Measurements from ENCODE around the gene FAM131B. TPM values are rescaled to one million over a fixed set of nuclear protein-coding genes. Genes with fewer than 3 reads are reported as not detected.

FAM131B gene
- total RNA-seq, 1 donor from 2014 or later = 15.5 TPM

DNA sequence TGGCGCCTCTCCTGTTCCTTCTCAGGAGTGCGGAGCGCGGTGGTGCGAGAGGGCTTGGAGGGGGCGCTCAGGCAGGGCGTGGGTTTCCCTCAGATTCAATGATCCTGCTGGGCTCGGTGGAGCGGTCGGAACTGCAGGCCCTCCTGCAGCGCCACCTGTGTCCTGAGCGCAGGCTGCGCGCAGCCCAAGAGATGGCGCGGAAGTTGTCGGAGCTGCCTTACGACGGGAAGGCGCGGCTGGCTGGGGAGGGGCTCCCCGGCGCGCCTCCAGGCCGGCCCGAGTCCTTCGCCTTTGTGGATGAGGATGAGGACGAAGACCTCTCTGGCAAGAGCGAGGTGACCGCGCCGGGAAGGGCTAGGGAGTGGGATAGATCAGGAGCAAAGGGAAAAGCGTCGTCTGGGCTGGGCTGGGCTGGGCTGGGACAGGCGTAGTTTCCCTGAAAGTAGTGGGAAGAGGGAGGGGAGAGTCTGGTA lies 17.0 kb downstream of the FAM131B start:
- Mint-ChIP-seq H3K4me1 (peaks cover 15% of the 10 kb centered on the region), H3K36me3 (ENCODE audit: low read depth) (no peaks in the 10 kb centered on the region), H3K27me3 (ENCODE audit: low read depth) (peaks cover 21% of the 10 kb centered on the region), H3K27ac (ENCODE audit: unreplicated experiment) (no peak overlapping the region), H3K9me3 (no peaks in the 10 kb centered on the region), H3K4me3 (peak overlapping the region; percentile 70)
- DNase-seq (ENCODE audit: low read depth, low spot score) = peak; percentile 45
- TF ChIP-seq, protein P1, sequence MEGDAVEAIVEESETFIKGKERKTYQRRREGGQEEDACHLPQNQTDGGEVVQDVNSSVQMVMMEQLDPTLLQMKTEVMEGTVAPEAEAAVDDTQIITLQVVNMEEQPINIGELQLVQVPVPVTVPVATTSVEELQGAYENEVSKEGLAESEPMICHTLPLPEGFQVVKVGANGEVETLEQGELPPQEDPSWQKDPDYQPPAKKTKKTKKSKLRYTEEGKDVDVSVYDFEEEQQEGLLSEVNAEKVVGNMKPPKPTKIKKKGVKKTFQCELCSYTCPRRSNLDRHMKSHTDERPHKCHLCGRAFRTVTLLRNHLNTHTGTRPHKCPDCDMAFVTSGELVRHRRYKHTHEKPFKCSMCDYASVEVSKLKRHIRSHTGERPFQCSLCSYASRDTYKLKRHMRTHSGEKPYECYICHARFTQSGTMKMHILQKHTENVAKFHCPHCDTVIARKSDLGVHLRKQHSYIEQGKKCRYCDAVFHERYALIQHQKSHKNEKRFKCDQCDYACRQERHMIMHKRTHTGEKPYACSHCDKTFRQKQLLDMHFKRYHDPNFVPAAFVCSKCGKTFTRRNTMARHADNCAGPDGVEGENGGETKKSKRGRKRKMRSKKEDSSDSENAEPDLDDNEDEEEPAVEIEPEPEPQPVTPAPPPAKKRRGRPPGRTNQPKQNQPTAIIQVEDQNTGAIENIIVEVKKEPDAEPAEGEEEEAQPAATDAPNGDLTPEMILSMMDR (conservative IDR thresholded peaks at IDR 0.05) = peak; percentile 67

DNA sequence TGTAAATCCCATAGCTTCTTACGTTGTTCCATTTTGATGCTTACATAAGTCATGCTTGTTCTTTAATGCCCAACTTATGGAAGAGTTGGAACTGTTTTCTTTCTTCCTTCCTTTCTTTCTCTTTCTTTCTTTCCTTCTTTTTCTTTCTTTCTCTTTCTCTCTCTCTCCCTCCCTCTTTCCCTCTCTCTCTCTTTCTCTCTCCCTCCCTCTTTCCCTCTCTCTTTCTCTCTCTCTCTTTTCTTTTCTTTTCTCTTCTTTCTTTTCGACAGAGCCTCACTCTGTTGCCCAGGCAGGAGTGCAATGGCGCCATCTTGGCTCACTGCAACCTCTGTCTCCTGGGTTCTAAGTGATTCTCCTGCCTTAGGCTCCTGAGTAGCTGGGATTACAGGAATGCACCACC lies 18.9 kb downstream of the FAM131B start:
- Mint-ChIP-seq H3K27me3 (ENCODE audit: low read depth) (peaks cover 23% of the 10 kb centered on the region), H3K4me3 (no peak overlapping the region), H3K36me3 (ENCODE audit: low read depth) (no peaks in the 10 kb centered on the region), H3K27ac (ENCODE audit: unreplicated experiment) (no peak overlapping the region), H3K4me1 (peaks cover 9% of the 10 kb centered on the region), H3K9me3 (no peaks in the 10 kb centered on the region)
- TF ChIP-seq, protein P1 (conservative IDR thresholded peaks at IDR 0.05) = no peak
- no peak for DNase-seq (ENCODE audit: low read depth, low spot score)

DNA sequence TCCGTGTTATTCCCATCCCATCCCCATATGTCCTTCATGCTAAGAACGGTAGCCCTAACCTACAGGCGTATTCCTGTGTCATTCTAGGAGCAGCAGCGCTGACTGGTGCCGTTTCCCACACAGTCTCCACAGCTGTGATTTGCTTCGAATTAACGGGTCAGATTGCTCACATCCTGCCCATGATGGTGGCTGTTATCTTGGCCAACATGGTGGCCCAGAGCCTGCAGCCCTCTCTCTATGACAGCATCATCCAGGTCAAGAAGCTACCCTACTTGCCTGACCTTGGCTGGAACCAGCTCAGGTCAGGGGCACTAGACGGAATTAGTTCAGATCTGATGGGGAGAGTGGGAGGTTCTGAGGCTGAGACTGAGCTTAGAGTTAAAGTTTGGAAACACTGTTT lies 20.7 kb downstream of the FAM131B start:
- peaks cover 9% of the 10 kb centered on the region for H3K4me1 Mint-ChIP-seq
- H3K27ac Mint-ChIP-seq (ENCODE audit: unreplicated experiment) = no peak overlapping the region
- no peak overlapping the region for H3K4me3 Mint-ChIP-seq
- no peaks in the 10 kb centered on the region for H3K36me3 Mint-ChIP-seq (ENCODE audit: low read depth)
- TF ChIP-seq, protein P1 (conservative IDR thresholded peaks at IDR 0.05) = no peak
- peaks cover 24% of the 10 kb centered on the region for H3K27me3 Mint-ChIP-seq (ENCODE audit: low read depth)
- H3K9me3 Mint-ChIP-seq = no peaks in the 10 kb centered on the region
- no peak for DNase-seq (ENCODE audit: low read depth, low spot score)

DNA sequence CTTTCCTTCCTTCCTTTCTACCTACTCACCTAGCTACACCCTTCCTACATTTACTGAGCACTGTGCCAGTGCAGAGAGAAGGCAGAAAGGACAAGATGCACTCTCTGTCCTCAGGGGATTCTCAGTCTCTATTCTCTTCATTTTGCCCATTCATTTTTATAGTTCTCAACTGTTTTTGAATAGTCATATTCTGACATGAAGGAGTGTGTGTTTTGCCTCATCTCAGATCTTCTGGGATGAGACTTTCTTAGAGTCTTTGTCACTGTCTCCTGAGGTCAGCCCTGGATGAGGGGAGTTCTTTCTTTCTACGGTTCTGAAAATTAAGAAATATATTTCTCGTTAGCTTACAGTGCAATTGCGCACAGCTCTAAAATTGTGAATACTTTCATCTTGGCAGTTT lies 25.3 kb downstream of the FAM131B start:
- Mint-ChIP-seq H3K4me3 (no peak overlapping the region), H3K4me1 (no peaks in the 10 kb centered on the region), H3K36me3 (ENCODE audit: low read depth) (no peaks in the 10 kb centered on the region), H3K9me3 (no peaks in the 10 kb centered on the region), H3K27me3 (ENCODE audit: low read depth) (peaks cover 11% of the 10 kb centered on the region), H3K27ac (ENCODE audit: unreplicated experiment) (no peak overlapping the region)
- TF ChIP-seq, protein P1 (conservative IDR thresholded peaks at IDR 0.05) = no peak
- DNase-seq (ENCODE audit: low read depth, low spot score) = no peak

DNA sequence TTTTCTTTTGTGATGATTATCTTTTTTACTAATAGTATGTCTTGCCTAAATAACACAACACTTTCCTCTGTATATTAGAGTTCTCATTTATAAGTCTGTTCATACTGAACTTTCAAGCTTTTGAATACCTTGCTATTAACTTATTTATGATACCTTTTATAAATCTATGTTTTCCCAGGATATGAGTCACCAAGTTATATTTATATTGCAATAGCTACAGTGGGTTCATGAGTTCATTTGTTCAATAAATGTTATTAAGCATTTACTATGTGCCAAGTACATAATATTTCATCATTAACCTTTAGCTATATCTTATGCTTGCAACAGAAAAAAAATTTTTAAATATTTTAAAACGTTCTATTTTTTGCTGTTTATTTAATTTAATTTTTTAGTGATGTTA lies 28.3 kb downstream of the FAM131B start:
- Mint-ChIP-seq H3K36me3 (ENCODE audit: low read depth) (no peaks in the 10 kb centered on the region), H3K27me3 (ENCODE audit: low read depth) (peaks cover 8% of the 10 kb centered on the region), H3K4me3 (no peak overlapping the region), H3K9me3 (no peaks in the 10 kb centered on the region), H3K4me1 (no peaks in the 10 kb centered on the region), H3K27ac (ENCODE audit: unreplicated experiment) (no peak overlapping the region)
- DNase-seq (ENCODE audit: low read depth, low spot score) = no peak
- TF ChIP-seq, protein P1 (conservative IDR thresholded peaks at IDR 0.05) = no peak
